ENCODE results near the gene TMEM132C.

DNA sequence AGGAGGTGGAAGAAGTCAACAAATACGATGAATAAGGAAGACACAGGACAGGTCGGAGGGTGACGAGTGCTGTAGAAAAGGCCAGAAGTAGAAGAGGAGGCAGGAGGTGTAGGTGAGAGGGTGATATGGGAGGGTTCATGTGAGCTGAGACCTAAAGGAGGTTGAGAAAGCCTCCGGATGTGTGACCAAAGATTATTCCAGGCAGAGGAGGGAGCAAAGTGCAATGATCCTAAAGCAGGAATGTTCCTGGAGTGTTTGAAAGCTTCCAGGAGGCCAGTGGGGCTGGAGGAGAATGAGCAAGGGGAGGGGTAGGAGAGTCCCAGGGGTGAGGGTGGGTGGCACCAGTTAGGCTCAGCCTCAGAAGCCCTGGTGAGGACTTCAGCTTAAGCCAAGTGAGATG is 340.0 kb downstream of the TMEM132C start:
- TF ChIP-seq, protein P1, sequence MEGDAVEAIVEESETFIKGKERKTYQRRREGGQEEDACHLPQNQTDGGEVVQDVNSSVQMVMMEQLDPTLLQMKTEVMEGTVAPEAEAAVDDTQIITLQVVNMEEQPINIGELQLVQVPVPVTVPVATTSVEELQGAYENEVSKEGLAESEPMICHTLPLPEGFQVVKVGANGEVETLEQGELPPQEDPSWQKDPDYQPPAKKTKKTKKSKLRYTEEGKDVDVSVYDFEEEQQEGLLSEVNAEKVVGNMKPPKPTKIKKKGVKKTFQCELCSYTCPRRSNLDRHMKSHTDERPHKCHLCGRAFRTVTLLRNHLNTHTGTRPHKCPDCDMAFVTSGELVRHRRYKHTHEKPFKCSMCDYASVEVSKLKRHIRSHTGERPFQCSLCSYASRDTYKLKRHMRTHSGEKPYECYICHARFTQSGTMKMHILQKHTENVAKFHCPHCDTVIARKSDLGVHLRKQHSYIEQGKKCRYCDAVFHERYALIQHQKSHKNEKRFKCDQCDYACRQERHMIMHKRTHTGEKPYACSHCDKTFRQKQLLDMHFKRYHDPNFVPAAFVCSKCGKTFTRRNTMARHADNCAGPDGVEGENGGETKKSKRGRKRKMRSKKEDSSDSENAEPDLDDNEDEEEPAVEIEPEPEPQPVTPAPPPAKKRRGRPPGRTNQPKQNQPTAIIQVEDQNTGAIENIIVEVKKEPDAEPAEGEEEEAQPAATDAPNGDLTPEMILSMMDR (conservative IDR thresholded peaks at IDR 0.05), result no peak
- no peak for TF ChIP-seq ZFX (IDR thresholded peaks at IDR 0.05)

All from C4-2B (cell line).